Stimulated activated CD4-positive, alpha-beta T cell treated with anti-CD3 and anti-CD28 coated beads, Interleukin-1b, Interleukin-23, amount 100 ng/mL, for 24 hours (primary cell): ENCODE results near the gene DLL4.

Experiments used
- DNase-seq, 4 experiments: peaks; one replicate each; pipeline ENCODE4 v3.0.0-alpha.2; 2020; ENCODE audit warnings: low read depth in 4 of 4, low spot score in 1 of 4

Gene DLL4

DNA sequence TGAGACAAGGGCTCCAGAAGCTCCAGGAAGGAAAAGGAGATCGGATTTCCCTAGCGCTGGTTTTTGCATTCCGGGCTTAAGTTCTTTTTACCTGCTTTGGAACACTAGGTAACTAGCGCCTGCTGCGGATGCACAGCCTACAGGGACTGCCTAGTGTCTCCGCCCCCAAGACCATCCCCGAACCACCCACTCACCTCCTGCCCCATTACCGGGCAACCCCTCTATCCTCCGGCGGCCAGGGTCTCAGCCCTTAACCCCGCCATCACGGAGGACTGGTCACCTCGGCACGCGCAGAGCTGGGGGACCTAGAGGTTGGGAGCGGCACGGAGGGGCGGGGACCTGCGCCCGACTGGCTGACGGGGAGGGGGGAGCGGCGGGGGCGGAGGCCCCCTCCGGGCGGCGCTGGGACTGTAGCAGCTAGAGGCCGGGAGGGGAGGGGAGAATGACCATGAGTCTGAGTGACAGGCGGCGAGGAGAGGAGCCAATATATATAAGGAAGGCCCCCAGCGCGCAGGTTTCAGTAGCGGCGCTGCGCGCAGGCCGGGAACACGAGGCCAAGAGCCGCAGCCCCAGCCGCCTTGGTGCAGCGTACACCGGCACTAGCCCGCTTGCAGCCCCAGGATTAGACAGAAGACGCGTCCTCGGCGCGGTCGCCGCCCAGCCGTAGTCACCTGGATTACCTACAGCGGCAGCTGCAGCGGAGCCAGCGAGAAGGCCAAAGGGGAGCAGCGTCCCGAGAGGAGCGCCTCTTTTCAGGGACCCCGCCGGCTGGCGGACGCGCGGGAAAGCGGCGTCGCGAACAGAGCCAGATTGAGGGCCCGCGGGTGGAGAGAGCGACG is at the start of gene DLL4:
TSS of gene DLL4 (plus strand) at position 520 of the 839 bp plus-strand sequence. CDS start 329 bp downstream, outside the sequence.
- DNase-seq: no peak

DNA sequence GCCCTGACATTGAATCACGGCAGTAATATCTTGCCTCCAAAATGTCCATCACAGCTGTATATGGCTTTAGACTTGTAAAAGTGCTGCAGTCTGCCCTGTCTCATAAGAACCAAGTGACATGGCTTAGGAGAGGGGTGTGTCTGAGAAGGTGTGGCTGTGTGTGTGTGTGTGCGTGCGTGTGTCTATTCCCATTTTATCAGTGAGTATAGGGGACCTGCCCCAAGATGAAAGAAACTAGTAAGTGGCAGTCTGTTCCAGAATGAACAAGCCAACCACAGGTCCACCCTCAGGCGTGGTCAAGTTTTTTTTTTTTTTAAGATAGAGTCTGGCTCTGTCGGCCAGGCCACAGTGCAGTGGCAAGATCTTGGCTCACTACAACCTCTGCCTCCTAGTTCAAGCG is 49.5 kb upstream of the DLL4 start:
- no peak for DNase-seq

DNA sequence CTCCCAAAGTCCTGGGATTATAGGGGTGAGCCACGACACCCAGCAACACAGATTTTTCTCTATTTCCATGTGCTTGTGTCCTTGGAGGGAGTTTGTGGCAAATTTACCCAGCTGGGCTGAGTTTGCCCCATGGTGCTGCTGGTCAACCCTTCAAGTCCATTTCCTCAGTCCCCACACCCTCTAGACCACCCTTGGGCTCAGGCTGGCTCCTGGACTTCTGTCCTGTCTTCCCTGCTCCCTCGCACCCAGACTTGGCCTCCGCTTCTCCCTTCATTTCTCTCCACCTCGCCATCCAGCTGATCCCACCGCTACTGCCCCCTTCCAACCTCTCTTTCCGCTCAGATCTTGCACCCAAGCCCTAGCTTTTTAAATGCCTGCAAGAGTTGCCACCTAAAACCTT is 47.8 kb upstream of the DLL4 start:
- DNase-seq: no peak

DNA sequence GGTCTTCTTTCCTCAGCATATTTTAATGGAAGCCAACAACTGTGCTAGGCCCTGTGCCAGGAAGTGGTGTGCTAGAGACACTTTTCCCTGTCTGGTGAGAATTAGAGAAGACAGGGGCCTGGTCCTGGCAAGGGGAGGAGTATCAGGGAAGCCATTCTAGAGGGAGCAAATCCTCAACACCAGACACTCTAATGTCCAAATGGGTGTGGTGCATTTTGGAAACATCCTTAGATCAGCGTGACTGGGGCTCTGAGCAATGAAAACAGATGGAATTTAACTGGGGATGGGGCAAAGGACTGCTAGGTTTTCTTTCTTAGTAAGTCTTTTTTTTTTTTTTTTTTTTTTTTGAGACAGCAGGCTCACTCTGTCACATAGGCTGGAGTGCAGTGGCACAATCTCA is 42.6 kb upstream of the DLL4 start:
- DNase-seq: no peak

DNA sequence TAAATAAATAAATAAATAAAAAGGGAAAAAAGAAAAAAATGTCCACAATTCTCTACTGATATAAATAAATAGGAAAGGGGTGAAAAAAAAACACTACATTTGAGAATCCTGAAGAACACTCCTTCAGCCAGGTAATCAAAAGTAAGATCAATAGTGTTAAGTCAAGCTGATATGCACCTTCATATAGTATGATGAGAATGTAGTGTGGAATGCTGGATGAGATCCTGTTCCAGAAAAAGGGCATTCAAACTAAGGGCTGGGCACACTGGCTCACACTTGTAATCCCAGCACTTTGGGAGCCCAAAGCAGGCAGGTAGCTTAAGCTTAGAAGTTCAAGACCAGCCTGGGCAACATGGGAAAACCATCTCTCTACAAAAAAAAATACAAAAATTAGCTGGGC is 40.0 kb upstream of the DLL4 start:
- DNase-seq: no peak

DNA sequence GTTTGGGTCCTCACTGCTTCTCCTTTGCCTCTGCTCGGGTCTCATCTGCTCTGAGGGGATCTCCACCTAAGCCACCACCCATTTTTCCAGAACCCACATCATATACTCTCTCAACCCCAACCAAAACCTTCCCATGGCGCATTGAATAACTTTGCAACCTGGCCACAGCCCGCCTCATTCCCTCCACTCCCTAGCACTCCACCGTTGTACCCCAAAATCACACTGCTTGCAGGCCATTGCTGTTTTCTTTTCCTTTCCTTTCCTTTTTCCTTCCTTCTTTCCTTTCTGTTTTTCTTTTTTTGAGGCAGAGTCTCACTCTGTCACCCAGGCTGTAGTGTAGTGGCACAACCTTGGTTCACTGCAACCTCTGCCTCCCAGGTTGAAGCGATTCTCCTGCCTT is 38.0 kb upstream of the DLL4 start:
- no peak for DNase-seq

DNA sequence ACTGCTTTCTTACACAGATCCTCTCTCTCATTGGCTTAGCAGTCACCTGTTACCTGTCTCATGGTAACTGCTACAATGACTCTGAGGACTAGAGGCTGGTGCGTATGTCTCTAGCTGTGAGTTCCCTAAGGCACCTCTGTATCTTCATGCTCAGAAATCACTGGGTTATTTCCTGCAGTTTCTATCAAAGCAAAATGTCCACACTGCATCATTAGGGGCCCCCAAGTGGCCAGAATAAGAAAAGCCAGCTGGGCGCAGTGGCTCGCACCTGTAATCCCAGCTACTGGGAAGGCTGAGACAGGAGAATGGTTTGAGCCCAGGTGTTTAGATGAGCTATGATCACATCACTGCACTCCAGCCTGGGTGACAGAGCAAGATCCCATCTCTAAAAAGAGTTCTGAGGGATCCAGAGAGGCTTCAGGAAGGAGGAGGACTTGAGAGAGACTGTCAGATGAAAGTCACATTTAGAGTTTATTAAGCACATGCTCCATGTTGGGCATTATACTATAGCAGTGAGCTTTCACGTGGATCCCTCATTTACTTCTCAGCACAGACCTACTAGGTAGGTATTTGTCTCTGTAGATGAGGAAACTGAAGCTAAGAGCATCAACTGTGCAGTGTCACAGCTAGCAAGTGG is 37.2 kb upstream of the DLL4 start:
- no peak for DNase-seq

DNA sequence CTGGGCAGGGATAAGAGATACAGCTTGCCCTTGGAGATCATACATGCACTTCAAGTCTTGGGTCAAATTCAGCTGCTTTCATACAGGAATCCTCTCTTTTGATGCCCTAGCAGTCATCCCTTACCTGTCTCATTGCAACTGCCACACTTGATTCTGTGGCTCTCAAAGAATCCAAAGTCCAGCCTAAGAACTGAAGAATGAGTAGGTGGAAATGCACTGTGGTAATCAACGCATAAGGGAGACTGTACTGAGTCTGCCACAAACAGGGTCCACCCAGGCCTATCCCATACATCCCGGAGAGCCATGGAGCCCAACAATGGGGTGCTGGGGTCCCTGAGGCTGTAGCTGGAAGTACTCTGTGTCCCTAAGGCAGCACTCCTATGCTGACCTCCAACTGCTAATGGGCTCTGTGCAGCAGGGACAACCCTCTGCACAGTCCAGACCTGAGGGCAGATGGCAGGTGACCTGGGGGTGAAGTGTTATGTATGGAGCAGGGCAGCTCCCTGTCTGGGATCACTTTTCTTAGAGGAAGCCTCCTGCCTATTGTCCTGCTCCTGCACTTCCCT is 36.6 kb upstream of the DLL4 start:
- no peak for DNase-seq

DNA sequence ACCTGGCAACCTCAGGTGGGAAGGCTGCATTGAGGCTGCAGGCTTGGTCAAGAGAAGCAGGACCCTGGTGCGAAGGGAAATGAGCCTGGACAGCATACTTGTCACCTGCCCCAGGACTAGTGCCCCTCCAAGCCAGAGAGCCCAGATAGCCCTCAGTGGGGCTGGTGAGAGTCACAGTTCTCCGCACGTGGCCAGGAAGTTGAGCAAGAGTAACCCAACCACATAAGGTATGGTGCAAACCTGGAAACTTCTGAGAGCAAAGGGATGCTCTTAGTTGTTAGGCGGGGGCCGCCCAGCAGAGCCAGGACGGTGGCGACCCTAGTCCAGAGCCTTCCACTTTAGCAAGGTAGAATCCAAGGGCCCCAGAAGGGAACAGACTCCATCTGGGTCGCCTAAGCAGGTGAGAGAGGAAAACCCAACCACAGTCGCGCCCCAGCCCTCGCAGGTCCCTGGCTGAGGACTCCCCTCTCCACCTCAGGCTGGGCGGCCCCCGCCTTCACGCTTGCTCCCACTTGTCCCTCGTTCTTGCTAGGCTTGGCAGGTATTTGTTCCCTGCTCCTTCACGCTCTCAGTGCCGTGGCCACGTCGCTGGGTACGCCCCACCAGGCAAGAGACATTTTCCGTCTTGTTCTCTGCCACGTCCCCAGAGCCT is 36.0 kb upstream of the DLL4 start:
- no peak for DNase-seq

DNA sequence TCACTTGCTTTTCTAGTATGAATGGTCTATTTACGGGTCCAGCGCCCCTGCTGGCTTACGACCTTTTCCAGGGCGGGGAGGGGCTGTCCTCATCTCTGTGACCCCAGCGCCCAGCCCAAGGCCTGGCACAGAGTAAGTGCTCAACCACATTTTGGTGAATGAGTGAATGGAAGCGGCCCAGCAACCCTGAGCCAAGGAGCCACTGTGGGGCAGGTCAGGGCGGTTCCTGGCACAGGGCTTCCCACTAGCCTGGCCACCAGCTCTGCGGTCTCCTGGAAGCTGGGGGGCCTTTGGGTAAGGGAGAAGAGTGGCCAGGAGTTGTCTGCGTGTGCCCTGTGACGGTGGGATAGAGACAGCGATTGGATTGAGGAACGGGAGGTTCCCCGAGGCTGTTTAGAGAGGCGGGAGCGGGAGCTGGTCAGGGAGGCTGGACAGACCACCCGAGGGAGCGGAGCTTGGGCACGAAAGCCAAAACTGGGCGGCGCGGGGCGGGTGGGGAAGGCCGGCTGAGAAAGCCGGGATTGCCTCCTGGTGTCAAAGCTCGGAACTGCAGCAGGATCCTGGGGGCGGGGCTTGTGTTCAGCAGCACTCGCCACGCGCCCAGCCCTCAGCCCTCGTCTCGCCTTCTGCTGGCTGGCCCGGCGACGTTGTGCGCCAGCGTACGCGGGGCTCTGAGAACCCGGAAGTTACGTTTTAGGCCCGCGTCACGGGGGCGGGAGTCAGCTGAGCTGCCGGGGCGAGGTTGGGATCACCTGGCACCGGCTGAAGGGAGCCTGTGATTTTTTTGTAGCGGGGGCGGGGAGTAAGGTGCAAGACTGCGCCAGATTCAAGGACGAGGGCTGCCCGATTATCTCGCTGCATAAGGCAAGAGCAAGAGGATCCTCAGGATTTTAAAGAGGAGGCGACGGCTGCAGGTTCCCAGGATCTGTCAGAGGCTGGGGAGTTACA is 35.1 kb upstream of the DLL4 start, which contains the start of gene VPS18:
TSS of gene VPS18 (plus strand) at position 718 of the 948 bp plus-strand sequence. CDS start 319 bp downstream, outside the sequence.
- peak; percentile 98 to 100 (median 98) for DNase-seq

DNA sequence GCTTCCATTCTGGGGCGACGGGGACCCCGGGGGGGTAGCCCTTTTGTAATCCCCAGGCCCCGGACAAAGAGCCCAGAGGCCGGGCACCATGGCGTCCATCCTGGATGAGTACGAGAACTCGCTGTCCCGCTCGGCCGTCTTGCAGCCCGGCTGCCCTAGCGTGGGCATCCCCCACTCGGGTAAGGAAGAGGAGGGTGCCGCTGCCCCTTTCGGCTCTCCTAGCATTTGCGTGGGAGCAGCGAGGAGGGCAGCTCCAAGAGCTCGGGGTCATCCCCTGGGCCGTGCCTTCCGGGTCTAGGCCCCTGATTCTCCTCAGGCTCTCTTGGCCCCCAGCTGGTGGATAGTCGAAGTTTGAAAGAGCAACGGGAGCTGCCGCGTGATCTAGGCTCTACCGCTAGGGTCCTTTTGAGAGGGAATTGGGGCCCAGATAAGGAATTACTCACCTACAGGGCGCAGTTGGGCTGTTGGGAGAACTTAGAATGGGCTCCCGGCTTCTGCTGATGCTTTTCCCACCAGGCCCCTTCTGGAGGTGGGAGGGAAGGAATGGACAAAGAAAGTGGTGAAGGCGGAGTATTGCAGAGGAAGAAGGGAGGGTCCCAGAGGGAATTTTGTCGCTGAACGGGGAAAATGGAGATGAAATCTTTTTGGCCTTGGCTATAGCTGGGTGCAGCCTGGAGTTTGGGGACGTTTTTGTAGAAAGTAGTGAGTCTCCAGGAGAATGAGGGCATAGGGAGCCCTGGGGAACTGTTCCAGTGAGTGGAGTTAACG is 34.3 kb upstream of the DLL4 start:
- DNase-seq: peak in 1 of 4 experiments; percentile 48

DNA sequence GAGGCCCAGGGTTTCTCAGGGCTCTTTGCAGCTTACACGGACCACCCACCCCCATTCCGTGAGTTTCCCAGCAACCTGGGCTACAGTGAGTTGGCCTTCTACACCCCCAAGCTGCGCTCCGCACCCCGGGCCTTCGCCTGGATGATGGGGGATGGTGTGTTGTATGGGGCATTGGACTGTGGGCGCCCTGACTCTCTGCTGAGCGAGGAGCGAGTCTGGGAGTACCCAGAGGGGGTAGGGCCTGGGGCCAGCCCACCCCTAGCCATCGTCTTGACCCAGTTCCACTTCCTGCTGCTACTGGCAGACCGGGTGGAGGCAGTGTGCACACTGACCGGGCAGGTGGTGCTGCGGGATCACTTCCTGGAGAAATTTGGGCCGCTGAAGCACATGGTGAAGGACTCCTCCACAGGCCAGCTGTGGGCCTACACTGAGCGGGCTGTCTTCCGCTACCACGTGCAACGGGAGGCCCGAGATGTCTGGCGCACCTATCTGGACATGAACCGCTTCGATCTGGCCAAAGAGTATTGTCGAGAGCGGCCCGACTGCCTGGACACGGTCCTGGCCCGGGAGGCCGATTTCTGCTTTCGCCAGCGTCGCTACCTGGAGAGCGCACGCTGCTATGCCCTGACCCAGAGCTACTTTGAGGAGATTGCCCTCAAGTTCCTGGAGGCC is 29.5 kb upstream of the DLL4 start:
- DNase-seq: no peak

DNA sequence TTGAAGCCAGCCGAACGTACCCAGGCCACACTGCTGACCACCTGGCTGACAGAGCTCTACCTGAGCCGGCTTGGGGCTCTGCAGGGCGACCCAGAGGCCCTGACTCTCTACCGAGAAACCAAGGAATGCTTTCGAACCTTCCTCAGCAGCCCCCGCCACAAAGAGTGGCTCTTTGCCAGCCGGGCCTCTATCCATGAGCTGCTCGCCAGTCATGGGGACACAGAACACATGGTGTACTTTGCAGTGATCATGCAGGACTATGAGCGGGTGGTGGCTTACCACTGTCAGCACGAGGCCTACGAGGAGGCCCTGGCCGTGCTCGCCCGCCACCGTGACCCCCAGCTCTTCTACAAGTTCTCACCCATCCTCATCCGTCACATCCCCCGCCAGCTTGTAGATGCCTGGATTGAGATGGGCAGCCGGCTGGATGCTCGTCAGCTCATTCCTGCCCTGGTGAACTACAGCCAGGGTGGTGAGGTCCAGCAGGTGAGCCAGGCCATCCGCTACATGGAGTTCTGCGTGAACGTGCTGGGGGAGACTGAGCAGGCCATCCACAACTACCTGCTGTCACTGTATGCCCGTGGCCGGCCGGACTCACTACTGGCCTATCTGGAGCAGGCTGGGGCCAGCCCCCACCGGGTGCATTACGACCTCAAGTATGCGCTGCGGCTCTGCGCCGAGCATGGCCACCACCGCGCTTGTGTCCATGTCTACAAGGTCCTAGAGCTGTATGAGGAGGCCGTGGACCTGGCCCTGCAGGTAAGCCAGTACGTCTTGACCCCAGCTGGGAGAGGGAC is 28.7 kb upstream of the DLL4 start:
- no peak for DNase-seq

DNA sequence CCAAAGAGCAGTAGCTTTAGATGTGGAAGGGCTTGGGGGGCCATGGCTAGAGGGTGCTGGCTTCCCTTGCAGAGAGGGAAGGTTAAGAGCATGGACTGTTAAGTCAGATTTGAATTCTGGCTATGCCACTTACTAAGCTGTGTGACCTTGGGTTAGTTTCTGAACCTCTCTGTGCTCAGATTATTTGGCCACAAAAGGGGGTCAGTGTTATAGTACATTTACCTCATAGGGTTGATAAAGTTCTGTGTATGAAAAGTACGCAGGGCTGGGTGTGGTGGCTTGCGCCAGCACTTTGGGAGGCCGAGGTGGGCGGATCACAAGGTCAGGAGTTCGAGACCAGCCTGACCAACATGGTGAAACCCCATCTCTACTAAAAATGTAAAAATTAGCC is 28.1 kb upstream of the DLL4 start:
- no peak for DNase-seq

DNA sequence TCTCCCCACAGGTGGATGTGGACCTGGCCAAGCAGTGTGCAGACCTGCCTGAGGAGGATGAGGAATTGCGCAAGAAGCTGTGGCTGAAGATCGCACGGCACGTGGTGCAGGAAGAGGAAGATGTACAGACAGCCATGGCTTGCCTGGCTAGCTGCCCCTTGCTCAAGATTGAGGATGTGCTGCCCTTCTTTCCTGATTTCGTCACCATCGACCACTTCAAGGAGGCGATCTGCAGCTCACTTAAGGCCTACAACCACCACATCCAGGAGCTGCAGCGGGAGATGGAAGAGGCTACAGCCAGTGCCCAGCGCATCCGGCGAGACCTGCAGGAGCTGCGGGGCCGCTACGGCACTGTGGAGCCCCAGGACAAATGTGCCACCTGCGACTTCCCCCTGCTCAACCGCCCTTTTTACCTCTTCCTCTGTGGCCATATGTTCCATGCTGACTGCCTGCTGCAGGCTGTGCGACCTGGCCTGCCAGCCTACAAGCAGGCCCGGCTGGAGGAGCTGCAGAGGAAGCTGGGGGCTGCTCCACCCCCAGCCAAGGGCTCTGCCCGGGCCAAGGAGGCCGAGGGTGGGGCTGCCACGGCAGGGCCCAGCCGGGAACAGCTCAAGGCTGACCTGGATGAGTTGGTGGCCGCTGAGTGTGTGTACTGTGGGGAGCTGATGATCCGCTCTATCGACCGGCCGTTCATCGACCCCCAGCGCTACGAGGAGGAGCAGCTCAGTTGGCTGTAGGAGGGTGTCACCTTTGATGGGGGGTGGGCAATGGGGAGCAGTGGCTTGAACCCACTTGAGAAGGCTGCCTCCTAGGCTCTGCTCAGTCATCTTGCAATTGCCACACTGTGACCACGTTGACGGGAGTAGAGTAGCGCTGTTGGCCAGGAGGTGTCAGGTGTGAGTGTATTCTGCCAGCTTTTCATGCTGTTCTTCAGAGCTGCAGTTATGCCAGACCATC is 26.3 kb upstream of the DLL4 start:
- no peak for DNase-seq

DNA sequence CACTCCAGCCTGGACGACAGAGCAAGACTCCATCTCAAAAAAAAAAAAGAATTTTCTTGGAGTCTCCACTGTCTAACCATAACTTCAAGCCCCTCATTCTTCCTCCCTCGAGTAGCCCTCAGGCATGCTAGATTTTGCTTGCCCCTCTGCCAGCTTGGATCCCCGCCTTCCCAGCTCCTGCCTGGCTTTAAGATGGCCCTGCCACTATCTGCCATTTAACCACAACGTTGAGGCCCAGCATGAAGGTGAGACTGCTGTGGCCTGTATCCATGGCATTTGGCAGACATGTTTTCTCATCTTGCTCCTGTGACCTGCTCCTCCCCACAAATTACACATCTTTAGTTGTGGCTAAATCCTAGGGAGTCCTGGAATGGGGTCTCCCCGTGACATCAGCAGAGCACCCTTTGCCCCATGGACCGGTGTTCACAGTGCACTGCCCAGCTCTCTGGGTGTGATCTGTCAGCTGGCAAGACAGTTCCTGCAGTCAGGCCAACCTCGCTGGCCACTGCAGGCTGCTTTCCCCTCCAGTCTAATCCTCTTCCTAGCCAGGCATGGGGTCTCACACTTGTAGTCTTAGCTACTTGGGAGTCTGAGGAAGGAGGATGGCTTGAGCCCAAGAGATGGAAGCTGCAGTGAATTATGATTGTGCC is 24.5 kb upstream of the DLL4 start:
- no peak for DNase-seq
